COLO829 (cell line): ENCODE results near the gene AQP7.
"Not testable (repeated sequence)": the region's sequence is repeated elsewhere in the genome, so short reads cannot be mapped to it uniquely, and the experiment has no call there.

Experiments
- DNase-seq: peaks from one replicate; pipeline ENCODE4 v3.0.0; 2012; ENCODE audit warnings: low spot score

The AQP7 gene

GRCh38 chr9:33395159-33395879 lies 7.0 kb downstream of the AQP7 start:
- DNase-seq, result not testable (repeated sequence)

DNA sequence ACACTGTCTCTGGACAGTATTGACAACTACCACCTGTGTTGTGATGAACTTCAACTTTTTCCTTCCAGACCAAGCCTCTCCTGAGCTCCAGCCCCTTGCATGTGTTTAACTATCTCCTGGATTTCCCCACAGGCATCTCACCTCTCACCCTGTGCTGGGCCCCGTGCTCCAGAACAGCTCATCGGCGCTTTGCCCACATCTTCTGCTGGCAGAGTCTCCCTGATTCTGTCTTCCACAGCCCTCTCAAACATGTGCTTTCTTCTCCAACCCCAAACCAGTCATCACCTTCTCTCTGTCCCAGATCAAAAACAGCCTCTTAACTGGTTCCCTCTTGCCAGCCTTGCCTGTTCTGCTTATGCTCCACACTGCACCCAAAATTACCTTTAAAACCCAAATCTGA lies 8.4 kb downstream of the AQP7 start:
- DNase-seq, result not testable (repeated sequence)

DNA sequence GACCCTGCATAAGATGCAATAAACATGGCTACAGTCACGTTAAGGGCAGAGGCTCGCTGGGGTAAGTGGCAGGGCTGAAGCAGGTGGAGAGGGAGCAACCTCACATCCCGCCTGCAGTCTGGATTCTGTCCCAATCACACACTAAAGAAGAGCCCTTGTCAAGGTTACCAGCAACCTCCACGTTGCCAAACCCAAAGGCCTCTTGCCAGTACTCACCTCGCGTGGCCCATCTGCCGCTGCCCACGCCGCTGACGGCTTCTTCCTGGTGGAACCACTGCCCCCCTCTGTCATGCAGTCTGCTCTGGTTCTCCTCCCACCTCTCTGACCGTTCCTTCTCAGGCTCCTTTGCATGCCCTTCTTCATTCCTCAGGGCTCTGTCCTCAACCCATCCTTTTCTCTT lies 8.8 kb downstream of the AQP7 start:
- DNase-seq, result no peak

- not testable (repeated sequence) for DNase-seq
Measured at GRCh38 chr9:33392591-33393021, 9.8 kb downstream of the AQP7 start.

GRCh38 chr9:33391111-33391771 lies 11.1 kb downstream of the AQP7 start:
- peak; percentile 74 for DNase-seq

GRCh38 chr9:33388110-33388994 lies 14.0 kb downstream of the AQP7 start:
- no peak for DNase-seq

DNA sequence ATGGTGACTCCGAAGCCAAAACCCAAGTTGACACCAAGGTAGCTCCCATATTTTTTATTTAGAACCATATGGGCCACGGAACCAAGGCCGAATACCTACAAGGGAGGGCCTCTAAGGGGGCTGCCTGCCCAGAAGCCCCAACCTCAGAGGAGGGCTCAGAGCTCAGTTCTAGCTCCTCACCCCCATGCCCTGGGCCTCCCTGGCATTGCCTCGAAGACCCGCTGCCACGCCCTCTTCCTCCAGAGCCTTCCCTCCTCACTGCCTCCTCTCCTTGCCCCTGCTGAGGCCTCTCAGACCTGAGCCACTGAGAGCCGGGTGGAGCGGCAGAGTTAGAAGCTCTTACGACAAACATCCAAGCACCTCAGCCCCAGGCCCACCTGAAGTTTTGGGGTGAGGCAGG lies 15.4 kb downstream of the AQP7 start:
- DNase-seq, result not testable (repeated sequence)

DNA sequence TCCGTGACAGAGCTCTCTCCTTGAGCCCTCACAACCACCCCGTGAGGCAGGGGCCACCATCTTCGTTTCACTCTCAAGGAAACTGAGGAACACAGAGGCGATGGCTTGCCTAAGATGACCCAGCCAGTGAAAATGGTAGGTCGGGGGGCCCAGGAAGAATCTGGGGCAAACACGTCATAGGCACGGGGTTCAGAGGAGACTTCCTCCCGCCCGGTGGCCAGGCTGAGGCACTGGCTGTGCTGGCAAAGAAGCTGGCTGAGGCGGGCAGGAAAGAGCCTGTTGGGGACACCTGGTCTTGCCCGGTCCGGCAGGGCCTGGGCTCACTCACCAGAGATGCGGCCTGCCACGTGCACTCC lies 15.7 kb downstream of the AQP7 start:
- DNase-seq, result not testable (repeated sequence)

GRCh38 chr9:33385979-33386640 lies 16.3 kb downstream of the AQP7 start:
- not testable (repeated sequence) for DNase-seq

GRCh38 chr9:33385536-33385935 lies 16.8 kb downstream of the AQP7 start:
- DNase-seq, result not testable (repeated sequence)

DNA sequence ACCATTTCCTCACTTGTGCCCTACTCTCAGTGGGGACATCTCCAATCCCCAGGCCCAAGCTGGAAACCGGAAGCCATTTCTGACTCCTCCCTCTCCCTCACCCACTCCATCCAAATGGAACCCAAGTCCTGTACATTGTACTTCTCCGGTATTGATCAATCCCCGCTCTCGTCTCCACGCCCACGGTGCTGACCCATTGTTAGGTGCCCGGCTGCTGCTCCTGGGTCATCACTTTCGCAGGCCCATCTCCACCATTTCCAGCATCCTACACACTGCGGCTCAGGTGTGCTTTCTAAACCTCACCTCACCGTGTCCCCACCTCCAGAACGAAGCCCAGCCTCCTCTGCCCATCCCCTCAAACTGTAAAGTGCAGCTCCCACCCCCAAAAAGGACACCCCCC lies 19.0 kb downstream of the AQP7 start:
- not testable (repeated sequence) for DNase-seq

- DNase-seq, result not testable (repeated sequence)
Measured at GRCh38 chr9:33382397-33382796, 20.0 kb downstream of the AQP7 start.

GRCh38 chr9:33381231-33381791 lies 21.1 kb downstream of the AQP7 start:
- DNase-seq, result no peak

DNA sequence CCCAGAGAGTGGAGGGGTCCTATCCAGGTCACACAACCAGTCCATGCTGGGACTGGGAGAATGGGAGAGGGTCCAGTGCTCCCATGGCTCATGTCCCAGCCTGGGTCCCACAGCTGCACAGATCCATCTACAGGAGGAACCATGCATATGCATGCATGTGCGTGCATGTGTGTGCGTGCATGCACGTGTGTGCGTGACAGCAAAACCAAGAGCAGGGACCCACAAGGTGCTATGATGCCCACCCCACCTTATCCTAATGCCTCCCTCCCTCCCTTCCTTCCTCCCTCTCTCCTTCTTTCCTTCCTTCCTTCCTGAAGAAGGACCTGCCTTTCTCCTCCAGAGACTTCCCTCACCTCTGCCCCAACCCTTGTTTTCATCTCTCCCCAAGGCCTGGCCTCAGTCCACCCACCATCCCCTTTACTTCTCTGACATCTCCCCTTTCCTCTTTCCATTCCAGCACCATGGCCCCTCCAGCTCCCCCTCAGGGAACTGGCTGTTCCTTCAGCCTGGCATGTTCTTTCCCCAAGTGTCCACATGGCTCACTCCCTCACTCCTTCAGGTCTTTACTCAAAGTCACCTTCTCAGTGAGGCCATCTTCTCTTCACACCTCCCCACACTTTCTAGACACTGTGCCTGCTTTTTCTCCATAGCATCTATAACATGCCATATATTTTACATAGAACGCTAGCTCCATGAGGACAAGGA lies 21.8 kb downstream of the AQP7 start:
- no peak for DNase-seq

DNA sequence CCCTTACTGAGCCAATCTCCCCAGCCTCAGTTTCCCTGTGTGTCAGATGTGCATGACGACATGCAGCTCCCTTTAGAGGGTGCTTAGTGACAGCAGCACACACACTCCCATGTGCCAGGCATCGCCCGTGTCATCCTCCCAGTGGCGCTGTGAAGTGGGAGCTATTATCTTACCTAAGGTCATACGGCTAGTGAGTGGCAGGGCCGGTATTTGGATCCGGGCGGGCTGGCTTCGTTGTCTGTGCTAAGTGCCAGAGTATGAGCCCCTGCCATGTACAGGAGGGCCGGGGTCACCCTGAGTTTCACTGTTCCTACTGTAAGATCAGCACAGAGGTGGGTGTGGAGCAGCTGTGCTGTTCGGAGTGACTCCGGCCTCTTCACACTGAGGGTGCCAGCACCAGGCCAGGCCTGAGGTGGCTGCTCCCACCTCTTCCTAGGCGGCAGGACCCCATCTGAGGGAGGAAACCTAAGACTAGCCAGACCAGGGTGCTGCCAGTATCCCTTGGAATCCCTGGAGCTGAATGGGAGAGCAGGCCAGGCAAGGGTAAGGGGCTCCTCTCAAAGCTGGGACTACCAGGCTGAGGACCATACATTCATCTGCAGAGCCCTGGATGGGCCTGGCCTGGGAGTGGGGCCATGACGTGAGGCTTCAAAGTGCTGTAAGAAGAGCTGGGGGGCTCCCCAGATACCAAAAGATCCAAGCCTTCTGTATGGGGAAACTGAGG lies 22.5 kb downstream of the AQP7 start:
- no peak for DNase-seq

DNA sequence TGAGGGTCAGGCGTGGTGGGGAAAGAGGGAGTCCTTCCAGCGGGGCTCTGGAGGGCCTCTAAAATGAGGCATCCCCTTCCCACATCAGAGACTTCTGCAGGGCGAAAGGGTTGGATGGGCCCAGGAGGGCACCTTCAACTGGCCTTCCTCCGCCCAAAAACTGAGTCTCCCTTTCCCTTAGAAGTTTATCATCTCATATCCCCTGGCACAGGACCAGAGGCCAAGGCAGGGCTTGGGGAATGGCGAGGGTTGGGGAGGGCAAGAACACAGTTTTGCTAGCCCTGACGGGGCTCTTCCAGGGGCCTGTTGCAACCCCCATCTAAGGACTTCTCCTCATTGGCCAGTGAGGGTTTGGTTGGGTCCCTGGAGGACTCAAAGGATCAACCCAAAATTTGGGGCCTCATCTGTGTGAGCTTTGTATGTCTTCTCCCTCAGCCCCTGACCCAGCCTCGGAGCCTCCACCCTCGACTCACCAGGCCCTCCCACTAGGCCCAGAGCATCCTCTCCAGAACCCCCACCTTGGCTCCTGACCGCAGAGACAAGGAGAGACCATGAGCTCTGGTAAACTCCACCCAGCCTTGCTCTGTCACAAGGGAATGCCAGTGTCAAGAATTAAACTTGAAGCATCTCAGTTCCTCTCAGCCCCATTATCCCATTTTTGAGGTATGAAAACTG lies 24.1 kb downstream of the AQP7 start:
- no peak for DNase-seq

GRCh38 chr9:33377089-33377715 lies 25.2 kb downstream of the AQP7 start:
- no peak for DNase-seq

DNA sequence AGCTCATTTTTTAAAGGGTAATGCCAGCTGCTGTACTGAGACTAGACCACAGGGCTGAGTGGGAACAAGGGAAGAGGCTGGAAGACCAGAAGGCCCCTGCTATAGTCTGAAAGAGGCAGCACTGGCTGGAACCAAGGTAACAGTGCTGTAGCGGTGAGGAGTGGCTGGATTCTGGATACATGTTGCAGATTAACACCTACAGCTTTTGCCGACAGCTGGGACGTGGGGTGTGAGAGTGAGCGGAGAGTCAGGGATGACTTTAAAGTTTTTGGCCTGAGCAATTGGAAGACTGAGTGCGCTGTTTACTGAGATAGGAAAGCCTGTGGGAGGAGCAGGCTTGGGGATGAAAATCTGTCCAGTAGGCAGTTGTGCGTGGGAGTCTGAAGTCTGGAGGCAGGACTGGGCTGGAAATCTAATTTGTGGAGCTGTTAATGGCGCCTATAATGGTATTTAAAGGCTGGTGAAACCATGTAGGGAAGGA lies 26.5 kb downstream of the AQP7 start:
- DNase-seq, result no peak

DNA sequence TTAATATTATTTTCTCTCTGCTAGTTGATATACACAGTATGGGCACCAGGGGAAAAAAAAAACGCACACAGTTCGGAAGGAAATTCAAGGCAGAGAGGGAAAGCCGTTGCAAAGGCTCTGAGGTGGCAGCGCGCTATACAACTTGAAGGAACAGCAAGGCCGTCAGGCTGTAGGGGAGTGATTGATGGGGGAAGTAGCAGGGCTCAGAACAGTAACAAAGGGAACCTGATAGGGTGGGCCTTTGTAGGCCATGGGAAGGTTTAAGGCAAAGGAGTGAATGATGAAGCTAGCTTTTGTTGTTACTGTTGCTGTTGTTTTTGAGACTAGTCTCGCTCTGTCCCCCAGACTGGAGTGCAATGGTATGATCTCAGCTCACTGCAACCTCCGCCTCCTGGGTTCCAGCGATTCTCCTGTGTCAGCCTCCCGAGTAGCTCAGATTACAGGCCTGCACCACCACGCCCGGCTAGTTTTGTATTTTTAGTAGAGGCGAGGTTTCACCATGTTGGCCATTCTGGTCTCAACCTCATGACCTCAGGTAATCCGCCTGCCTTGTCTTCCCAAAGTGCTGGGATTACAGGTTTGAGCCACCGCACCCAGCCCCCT lies 27.0 kb downstream of the AQP7 start:
- DNase-seq, result no peak
